ENCODE data around the gene TMEM219.

Gene TMEM219

DNA sequence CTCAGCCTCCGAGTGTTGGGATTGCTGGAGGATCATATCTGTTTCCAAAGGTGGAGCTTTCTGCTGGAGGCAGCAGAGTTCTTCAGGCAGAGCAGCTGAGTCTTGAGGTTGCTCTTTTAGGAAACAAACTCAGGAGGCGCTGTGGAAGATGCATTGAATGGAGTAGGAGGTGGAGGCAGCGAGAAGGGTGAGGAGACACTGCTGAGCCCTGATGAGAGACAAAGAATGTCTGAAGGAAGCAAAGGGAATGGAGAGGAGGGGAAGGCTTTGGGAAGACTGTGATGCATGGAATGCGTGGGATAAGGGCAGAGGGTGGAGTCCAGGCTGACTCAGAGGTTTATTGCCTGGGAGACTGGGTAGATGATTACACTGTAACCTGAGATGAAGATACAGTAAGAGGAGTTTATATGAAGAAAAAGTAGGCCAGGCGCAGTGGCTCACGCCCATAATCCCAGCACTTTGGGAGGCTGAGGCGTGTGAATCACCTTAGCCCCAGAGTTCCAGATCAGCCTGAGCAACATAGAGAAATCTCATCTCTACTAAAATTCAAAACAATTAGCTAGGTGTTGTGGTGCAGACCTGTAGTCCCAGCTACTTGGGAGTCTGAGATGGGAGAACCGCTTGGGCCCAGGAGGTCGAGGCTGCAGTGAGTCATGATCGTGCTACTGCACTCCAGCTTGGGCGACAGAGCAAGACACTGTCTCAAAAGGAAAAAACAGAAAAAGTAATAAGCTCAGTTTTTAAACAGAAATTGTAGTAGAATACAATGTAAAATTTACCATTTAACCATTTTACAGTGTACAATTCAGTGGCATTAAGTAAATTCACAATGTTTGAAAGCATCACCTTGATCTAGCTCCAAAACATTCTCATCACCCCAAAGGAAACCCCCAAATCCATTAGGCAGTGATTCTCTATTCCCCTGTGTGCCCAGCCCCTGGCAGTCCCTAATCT is 17.8 kb upstream of the TMEM219 start (continued):
- TF ChIP-seq PRDM2 (tag by site-specific recombination; IDR thresholded peaks at IDR 0.05; ENCODE audit: borderline replicate concordance) (no peak), ZNF23 (tag by site-specific recombination; IDR thresholded peaks at IDR 0.05; ENCODE audit: borderline replicate concordance) (no peak), SETDB1 (IDR thresholded peaks at IDR 0.05; ENCODE audit: insufficient read length, low read length) (peak; percentile 31), ZNF654 (tag by site-specific recombination; IDR thresholded peaks at IDR 0.05; ENCODE audit: low read depth) (no peak), ZNF248 (tag by site-specific recombination; IDR thresholded peaks at IDR 0.05) (no peak), ZNF423 (tag by site-specific recombination; IDR thresholded peaks at IDR 0.05) (no peak), ZNF658 (tag by site-specific recombination; IDR thresholded peaks at IDR 0.05) (no peak), ZNF138 (tag by site-specific recombination; IDR thresholded peaks at IDR 0.05; ENCODE audit: borderline replicate concordance) (no peak), ZNF768 (tag by site-specific recombination; IDR thresholded peaks at IDR 0.05) (no peak; the same call in 1 of the 2 replicates), ZNF391 (tag by site-specific recombination; IDR thresholded peaks at IDR 0.05; ENCODE audit: borderline replicate concordance, low read depth) (no peak; the same call in 1 of the 2 replicates), ZSCAN5A (tag by site-specific recombination; IDR thresholded peaks at IDR 0.05) (no peak; the same call in 1 of the 2 replicates), IKZF3 (tag by site-specific recombination; IDR thresholded peaks at IDR 0.05) (peak; percentile 98), ZNF292 (tag by site-specific recombination; IDR thresholded peaks at IDR 0.05; ENCODE audit: borderline replicate concordance, low read depth) (no peak), ZNF670 (tag by site-specific recombination; IDR thresholded peaks at IDR 0.05; ENCODE audit: low read depth) (no peak), ZSCAN16 (tag by site-specific recombination; IDR thresholded peaks at IDR 0.05) (no peak), ZNF701 (tag by site-specific recombination; IDR thresholded peaks at IDR 0.05) (no peak), ZSCAN30 (tag by site-specific recombination; IDR thresholded peaks at IDR 0.05) (no peak), ZNF175 (tag by site-specific recombination; IDR thresholded peaks at IDR 0.05) (no peak), ZNF223 (tag by site-specific recombination; IDR thresholded peaks at IDR 0.05) (no peak)
- TF ChIP-seq, protein P1, sequence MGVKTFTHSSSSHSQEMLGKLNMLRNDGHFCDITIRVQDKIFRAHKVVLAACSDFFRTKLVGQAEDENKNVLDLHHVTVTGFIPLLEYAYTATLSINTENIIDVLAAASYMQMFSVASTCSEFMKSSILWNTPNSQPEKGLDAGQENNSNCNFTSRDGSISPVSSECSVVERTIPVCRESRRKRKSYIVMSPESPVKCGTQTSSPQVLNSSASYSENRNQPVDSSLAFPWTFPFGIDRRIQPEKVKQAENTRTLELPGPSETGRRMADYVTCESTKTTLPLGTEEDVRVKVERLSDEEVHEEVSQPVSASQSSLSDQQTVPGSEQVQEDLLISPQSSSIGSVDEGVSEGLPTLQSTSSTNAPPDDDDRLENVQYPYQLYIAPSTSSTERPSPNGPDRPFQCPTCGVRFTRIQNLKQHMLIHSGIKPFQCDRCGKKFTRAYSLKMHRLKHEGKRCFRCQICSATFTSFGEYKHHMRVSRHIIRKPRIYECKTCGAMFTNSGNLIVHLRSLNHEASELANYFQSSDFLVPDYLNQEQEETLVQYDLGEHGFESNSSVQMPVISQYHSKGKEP (tag by site-specific recombination; IDR thresholded peaks at IDR 0.05), result peak; percentile 95
- TF ChIP-seq, protein P2, sequence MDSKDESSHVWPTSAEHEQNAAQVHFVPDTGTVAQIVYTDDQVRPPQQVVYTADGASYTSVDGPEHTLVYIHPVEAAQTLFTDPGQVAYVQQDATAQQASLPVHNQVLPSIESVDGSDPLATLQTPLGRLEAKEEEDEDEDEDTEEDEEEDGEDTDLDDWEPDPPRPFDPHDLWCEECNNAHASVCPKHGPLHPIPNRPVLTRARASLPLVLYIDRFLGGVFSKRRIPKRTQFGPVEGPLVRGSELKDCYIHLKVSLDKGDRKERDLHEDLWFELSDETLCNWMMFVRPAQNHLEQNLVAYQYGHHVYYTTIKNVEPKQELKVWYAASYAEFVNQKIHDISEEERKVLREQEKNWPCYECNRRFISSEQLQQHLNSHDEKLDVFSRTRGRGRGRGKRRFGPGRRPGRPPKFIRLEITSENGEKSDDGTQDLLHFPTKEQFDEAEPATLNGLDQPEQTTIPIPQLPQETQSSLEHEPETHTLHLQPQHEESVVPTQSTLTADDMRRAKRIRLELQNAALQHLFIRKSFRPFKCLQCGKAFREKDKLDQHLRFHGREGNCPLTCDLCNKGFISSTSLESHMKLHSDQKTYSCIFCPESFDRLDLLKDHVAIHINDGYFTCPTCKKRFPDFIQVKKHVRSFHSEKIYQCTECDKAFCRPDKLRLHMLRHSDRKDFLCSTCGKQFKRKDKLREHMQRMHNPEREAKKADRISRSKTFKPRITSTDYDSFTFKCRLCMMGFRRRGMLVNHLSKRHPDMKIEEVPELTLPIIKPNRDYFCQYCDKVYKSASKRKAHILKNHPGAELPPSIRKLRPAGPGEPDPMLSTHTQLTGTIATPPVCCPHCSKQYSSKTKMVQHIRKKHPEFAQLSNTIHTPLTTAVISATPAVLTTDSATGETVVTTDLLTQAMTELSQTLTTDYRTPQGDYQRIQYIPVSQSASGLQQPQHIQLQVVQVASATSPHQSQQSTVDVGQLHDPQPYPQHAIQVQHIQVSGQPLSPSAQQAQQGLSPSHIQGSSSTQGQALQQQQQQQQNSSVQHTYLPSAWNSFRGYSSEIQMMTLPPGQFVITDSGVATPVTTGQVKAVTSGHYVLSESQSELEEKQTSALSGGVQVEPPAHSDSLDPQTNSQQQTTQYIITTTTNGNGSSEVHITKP (tag by site-specific recombination; IDR thresholded peaks at IDR 0.05), result peak; percentile 71
- TF ChIP-seq, protein P3, sequence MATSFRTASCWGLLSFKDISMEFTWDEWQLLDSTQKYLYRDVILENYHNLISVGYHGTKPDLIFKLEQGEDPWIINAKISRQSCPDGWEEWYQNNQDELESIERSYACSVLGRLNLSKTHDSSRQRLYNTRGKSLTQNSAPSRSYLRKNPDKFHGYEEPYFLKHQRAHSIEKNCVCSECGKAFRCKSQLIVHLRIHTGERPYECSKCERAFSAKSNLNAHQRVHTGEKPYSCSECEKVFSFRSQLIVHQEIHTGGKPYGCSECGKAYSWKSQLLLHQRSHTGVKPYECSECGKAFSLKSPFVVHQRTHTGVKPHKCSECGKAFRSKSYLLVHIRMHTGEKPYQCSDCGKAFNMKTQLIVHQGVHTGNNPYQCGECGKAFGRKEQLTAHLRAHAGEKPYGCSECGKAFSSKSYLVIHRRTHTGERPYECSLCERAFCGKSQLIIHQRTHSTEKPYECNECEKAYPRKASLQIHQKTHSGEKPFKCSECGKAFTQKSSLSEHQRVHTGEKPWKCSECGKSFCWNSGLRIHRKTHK (tag by site-specific recombination; IDR thresholded peaks at IDR 0.05), result no peak

Data from HEK293 (cell line).